ENCODE measurements around the gene DHRSX. TPM values are rescaled to one million over a fixed set of nuclear protein-coding genes. Genes with fewer than 3 reads are reported as not detected.

Gene DHRSX
- total and polyA plus RNA-seq, 12 donors = 6.4 to 68.6 (median 27.7) TPM

GRCh38 chrX:2389324-2389723, 111.5 kb downstream of the DHRSX start:
- H3K4me1 ChIP-seq (replicated peaks in 1 of 2) = no peaks in the 10 kb centered on the region
- H3K9me3 ChIP-seq (replicated peaks in 1 of 3) = no peaks in the 10 kb centered on the region
- DNase-seq = no peak
- intact Hi-C loops (cut with DNase I) = no loop called here
- H3K27ac ChIP-seq = no peak overlapping the region
- no peak overlapping the region for H3K4me3 ChIP-seq
- H3K27me3 ChIP-seq = no peaks in the 10 kb centered on the region
- no peaks in the 10 kb centered on the region for H3K36me3 ChIP-seq (replicated peaks in 1 of 2)
- WGBS, 4 donors = 86 to 97% (median 93%) methylated on average over 6 of the region's 6 CpGs
- no peak for TF ChIP-seq CTCF (IDR thresholded peaks at IDR 0.05)
- TF ChIP-seq POLR2A (IDR thresholded peaks at IDR 0.05) = no peak

DNA sequence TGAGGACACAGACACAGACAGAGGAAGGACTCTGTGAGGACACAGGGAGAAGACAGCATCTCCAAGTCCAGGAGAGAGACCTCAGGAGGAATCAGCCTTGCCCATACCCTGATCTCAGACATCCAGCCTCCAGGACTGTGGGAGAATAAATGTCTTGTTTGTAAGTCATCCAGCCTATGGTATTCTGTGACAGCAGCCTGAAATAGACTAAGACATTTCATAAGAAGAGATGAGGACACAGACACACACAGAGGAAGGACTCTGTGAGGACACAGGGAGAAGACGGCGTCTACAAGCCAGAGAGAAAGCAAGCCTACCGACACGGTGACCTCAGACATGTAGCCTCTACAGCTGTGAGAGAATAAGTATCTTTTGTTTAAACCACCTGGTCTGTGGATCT, 112.1 kb downstream of the DHRSX start:
- WGBS, 4 donors = 79 to 96% (median 91%) methylated on average over 4 of the region's 4 CpGs
- intact Hi-C loops (cut with DNase I) = no loop called here
- no peak for TF ChIP-seq POLR2A (IDR thresholded peaks at IDR 0.05)
- no peak for TF ChIP-seq CTCF (IDR thresholded peaks at IDR 0.05)

GRCh38 chrX:2387614-2388239, 113.0 kb downstream of the DHRSX start:
- 74 to 82% (median 78%) methylated on average over 6 of the region's 6 CpGs for WGBS, 4 donors
- intact Hi-C loops (cut with DNase I) = no loop called here
- H3K27me3 ChIP-seq = no peaks in the 10 kb centered on the region
- no peak for DNase-seq
- H3K4me3 ChIP-seq = no peak overlapping the region
- no peaks in the 10 kb centered on the region for H3K36me3 ChIP-seq (replicated peaks in 1 of 2)
- no peaks in the 10 kb centered on the region for H3K4me1 ChIP-seq (replicated peaks in 1 of 2)
- TF ChIP-seq POLR2A (IDR thresholded peaks at IDR 0.05) (no peak), CTCF (IDR thresholded peaks at IDR 0.05) (no peak)
- H3K27ac ChIP-seq = no peak overlapping the region
- H3K9me3 ChIP-seq (replicated peaks in 1 of 3) = no peaks in the 10 kb centered on the region

More for the DNA sequence above, 112.1 kb downstream of the DHRSX start:
- H3K36me3 ChIP-seq (replicated peaks in 1 of 2) = no peaks in the 10 kb centered on the region
- no peak for DNase-seq
- no peaks in the 10 kb centered on the region for H3K9me3 ChIP-seq (replicated peaks in 1 of 3)
- H3K27ac ChIP-seq = no peak overlapping the region
- H3K4me1 ChIP-seq (replicated peaks in 1 of 2) = no peaks in the 10 kb centered on the region
- H3K27me3 ChIP-seq = no peaks in the 10 kb centered on the region
- no peak overlapping the region for H3K4me3 ChIP-seq

- intact Hi-C loops (cut with DNase I) = no loop called here
- DNase-seq = no peak
- no peak overlapping the region for H3K27ac ChIP-seq
- no peak overlapping the region for H3K4me3 ChIP-seq
- no peaks in the 10 kb centered on the region for H3K27me3 ChIP-seq
- no peaks in the 10 kb centered on the region for H3K36me3 ChIP-seq (replicated peaks in 1 of 2)
- WGBS, 4 donors = 73 to 91% (median 83%) methylated on average over 3 of the region's 3 CpGs
- TF ChIP-seq POLR2A (IDR thresholded peaks at IDR 0.05) = no peak
- TF ChIP-seq CTCF (IDR thresholded peaks at IDR 0.05) = no peak
- H3K9me3 ChIP-seq (replicated peaks in 1 of 3) = no peaks in the 10 kb centered on the region
- no peaks in the 10 kb centered on the region for H3K4me1 ChIP-seq (replicated peaks in 1 of 2)
Measured at GRCh38 chrX:2385224-2385623, 115.6 kb downstream of the DHRSX start.

All from adrenal gland (tissue), 12 donors.